Hematopoietic multipotent progenitor cell treated with erythropoietin and hydrocortisone succinate and interleukin-3 and kit ligand, for 6 days (in vitro differentiated cells): ENCODE measurements around the gene CACNA1B.

Source experiments
- DNase-seq: peaks from one replicate; pipeline ENCODE4 v3.0.0-alpha.2; 2015

Gene CACNA1B

DNA sequence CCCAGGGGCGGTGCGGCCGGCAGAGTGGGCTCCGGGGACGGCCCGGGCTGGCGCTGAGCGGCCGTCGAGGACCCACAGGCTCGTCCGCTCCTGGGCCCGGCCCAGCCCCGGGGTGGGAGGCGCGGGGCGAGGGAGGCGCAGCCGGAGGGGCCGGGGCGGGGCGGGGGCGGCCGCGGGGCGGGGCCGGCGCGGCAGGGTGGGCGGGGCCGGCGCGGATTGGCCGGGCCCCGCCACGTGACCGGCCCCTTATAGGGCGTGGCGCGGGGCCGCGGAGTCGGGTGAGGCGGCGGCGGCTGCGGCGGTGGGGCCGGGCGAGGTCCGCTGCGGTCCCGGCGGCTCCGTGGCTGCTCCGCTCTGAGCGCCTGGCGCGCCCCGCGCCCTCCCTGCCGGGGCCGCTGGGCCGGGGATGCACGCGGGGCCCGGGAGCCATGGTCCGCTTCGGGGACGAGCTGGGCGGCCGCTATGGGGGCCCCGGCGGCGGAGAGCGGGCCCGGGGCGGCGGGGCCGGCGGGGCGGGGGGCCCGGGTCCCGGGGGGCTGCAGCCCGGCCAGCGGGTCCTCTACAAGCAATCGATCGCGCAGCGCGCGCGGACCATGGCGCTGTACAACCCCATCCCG, at the start of gene CACNA1B:
Gene CACNA1B, plus strand, starts transcription at position 277 of the 617 bp plus-strand sequence. Its CDS starts 152 bp downstream, at position 429.
- peak; percentile 30 for DNase-seq

DNA sequence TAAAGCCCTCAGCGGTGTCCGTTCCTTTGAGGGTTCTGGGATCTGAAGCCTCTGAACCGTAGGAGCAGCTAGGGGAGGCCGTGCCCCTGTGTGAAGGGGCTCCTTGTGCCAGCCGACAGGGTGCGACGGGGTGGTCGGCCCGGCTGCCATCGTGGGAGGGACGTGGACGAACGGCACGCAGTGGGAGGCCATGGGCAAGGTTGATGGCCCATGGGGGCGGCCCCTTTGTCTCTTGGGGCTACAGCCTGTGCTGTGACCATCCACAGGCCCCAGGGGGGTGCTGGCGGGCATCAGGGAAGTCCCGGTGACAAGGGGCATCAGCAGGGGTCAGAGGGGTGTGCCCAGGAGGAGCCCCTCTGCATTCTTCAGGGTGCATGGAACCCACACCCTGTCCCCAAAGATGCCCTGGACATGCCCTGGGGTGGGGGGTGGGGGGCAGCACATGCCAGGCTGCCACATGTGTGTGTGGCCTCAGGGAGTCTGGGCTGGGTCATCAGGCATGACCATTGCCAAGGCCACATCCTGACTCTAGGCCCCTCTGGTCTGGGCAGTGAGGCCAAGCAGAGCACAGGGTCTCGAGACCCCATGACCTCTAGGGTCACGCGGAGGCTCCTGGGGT, 49.6 kb upstream of the CACNA1B start:
- DNase-seq, result no peak

DNA sequence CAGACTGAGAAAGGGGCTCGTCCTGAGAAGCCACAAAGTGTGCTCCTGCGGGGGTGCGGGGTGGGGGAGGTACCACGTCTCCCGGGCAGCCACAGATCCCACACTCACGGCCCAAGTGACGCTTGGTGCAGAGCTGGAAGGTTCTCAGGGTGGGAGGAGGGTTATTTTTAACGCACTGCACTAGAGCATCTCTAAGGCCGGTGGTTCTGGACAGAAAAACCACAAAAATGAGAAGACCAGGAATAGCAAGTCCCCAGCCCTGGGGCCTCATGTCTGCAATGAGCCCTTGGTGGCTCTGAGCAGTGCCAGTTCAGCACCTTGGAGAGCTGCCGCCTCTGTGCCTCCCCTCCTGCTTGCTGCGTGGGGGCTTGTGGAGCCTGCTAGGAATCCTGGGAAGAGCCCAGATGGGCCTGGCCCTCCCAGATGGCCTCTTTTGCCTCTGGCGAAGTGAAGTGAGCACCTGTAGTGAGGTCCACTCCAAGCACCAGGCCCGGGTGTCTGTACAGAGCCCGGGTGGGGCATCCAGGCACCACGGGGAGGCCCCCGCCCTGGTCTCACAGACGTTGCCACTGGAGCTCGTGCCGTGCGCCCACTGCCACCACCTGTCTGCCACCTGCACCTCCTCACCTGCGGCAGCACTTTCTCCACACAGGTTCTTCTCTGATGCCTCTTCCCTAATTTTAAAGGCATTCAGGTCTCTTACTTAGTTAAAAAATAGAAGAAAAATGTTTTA, 48.9 kb upstream of the CACNA1B start:
- DNase-seq, result peak; percentile 64

DNA sequence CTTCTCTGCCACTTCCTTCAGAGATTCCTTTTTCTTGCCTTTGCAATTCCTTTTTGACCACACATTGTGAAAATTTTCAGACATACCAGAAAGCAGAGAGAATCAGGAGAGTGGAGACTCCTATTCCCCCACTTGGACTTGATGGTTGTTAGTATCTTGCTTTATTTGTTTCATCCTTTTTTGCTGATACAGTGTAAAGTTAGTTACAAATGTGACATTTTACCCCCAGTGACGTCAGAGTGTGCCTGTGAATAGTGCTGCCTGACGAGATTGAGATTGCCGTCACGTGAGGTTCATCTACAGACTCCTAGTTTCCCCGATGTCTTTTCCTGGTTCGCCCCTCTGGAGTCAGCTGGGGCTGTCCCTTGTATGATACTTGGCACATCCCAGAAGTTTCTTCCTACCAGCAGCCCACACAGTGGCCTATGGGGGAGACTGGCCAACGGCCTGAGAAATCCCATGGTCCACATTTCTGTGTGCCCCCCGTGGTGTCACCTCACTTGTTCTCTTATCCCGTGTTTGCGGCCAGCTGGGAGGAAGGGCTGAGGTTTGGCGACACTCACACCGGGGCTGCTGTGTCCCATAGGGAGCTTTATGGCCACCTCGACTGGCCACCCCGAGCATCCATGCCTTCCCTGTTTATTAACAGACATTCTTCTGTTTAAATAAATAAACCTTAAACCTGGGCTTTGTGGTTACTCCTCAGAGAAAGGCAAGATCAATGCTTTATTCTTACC, 48.2 kb upstream of the CACNA1B start:
- no peak for DNase-seq

DNA sequence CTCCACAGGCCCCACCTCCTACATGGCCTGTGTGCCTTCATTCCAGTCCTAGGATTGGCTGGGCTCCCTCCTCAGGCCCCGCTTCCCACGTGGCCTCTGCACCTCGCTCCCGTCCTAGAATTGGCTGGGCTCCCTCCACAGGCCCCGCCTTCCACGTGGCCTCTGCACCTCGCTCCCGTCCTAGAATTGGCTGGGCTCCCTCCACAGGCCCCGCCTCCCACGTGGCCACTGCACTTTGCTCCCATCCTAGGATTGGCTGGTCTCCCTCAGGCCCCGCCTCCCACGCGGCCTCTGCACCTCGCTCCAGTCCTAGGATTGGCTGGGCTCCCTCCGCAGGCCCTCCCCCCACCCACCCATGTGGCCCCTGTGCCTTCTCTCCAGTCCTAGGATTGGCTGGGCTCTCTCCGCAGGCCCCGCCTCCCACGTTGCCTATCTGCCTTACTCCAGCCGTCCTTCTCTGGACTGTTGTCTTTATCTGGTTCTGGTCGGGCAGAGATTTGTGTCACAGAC, 45.3 kb upstream of the CACNA1B start:
- DNase-seq, result peak; percentile 49

DNA sequence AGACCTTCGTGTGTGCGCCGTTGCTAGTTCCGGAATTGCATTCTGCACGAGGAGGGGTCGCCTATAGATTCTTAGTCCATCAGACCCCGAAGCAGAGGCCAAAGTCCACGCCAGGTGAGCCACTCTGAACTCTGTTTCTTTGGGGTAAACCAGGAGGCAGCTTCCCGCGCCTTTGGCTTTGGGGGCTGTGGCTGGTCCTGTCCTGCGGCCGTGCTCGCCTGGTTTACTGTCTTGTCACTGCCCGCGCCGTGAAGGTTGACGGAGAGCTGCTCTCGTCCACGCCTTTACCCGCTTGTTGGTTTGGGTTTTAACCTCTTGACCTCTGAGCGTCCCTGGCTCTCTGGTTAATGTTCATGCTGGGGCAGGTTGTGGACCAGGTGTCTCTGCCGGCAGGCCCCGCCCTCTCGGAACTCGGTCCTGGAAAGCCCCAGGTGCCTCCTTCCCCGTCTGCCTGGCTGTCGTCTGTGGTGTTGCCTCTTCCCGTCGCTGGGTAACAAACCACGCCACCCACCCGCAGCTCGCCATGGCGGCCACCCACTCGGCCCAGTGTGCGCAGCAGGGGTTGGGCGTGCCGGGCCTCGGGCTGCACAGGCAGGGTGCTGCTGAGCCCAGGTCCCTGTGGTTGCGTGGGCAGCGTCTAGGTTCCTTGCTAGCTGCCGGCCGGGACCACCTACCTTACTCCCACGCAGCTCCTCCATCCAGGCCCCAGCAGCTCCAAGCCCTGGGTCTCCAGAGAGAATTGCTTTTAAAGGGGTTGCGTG, 44.6 kb upstream of the CACNA1B start:
- no peak for DNase-seq

DNA sequence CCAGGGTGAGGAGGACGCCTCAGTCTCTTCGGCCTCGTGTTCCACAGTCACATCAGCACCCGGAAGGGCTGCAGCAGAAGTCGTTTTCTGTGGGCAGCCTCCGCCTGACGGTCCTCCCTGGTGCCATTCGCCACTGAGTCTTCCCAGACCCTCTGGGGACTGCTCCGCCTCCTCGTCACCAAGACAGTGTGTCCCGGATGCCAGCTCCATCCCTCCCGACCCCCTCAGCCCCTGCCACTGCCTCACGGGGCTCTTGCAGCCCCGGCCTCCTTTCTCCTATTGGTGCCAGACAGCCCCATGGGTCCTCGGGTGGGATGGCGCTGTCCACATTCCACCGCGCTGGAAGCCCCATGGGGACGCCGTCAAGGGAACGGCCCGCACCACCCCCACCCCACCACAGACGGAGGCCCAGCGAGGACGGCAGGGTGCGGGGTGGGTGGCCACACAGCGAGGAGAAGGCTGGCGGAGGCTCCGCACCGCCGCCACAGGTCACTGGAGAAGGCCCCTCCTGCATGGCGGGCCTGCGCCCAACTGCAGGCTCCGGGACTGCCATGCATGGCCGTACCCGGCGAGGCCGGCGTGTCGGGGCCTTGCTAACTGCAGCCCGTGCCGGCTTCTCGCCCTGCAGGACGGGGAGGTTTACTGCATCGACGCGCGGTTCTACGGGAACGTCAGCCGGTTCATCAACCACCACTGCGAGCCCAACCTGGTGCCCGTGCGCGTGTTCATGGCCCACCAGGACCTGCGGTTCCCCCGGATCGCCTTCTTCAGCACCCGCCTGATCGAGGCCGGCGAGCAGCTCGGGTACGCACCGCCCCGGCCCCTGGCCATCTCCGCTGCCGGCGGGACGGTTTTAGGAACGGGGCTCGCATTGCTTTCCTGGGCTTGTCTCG, 43.6 kb upstream of the CACNA1B start:
- DNase-seq, result no peak

DNA sequence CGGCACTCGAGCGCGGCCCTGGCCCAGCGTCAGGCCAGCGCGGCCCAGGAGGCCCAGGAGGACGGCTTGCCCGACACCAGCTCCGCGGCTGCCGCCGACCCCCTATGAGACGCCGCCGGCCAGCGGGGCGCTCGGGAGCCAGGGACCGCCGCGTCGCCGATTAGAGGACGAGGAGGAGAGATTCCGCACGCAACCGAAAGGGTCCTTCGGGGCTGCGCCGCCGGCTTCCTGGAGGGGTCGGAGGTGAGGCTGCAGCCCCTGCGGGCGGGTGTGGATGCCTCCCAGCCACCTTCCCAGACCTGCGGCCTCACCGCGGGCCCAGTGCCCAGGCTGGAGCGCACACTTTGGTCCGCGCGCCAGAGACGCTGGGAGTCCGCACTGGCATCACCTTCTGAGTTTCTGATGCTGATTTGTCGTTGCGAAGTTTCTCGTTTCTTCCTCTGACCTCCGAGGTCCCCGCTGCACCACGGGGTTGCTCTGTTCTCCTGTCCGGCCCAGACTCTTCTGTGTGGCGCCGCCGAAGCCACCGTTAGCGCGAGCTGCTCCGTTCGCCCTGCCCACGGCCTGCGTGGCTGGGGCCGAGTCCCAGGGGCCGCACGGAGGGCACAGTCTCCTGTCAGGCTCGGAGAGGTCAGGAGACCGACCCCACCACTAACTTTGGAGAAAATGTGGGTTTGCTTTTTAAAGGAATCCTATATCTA, 42.6 kb upstream of the CACNA1B start:
- DNase-seq, result no peak

DNA sequence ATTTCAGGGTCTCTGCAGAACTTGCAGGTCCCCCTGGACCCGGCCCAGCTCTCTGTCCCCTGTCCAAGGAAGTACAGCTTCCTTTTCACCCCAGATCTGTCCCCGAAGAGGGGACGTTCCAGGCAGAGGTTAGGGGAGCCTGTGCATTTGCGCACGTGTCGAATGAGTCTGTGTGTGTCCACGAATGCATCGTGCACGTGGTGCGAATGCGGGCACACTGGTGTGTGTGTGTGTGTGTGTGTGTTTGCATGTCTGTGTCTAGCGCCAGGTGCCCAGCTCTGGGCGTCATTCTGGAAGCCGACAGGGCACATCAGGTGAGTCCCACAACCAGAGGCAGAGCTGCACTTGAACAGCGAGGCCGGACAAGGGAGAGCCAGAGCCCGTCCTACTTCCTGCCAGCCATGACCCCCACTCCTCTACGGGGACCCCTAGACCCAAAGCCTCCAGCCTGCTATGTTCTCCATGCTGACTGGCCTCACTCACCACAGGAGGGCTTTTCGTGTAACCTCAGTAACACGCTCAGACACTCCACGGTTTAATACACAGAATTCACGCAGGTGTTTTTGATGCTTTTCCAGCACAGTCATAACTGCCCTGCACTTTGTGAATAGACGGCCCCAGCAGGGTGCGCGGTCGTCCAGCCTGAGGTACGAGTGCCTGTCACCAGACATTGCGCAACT, 41.3 kb upstream of the CACNA1B start:
- no peak for DNase-seq

DNA sequence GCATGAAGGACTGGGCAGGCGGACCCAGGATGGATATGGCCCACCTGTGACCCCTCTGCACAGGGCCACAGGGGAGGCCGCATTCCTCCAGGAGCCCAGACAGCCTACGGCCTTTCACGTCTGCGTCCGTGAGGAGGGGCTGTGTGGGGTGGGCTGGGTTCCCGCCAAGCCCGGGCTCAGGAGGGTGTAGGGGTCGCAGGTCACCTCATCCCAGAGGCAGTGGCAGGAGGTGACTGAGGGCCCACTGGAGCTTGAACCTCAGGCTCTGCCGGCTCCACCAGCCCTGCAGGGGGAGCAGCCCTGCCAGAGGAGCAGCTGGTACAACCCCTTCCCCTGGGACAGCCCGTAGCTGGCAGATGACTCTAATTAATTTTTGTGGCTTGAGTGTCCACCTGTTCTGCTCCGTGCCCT, 40.7 kb upstream of the CACNA1B start:
- no peak for DNase-seq

DNA sequence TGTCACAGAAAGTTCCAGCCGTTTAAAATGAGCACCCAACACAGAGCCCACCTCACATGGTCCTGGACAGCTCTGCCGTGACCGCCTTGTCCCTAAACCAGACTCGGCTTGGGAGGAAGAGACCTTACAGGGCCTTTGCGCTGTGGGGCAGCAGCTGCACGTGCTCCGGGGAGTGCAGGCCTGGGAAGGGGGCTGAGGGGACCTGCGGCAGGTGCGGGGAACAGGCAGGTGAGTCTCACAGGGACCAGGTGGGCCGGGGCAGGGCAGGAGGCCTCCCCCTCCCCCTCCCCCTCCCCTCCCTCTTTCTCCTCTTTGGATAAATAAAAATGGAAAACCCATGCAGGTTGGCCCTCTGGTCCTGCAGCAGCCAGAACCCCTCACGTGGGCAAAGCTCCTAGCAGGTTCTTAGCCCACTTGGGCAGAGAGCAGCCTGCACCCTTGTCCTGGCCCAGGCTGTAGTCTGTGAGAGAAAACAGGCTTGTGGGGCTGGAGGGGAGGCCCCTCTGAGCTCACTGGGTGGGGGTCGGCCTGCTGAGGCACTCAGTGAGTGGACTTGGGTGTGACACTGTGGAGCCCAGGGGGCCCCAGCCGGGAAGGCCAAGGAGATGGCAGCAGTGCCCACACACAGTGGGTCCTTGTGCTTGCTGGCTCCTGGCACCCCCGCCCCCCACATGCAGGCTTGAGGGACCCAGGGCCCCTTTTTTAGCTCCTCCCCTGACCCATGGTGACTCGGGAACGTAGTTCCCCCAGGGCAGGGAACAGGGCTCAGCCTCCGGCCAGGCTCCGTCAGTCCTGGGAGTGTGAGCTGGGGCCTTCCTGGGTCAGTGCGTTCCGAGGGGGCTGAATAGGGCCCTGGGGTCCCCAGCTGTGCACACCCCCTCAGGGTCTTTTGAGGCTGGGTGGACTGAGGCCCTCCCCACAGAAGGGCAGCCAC, 40.0 kb upstream of the CACNA1B start:
- DNase-seq, result no peak

DNA sequence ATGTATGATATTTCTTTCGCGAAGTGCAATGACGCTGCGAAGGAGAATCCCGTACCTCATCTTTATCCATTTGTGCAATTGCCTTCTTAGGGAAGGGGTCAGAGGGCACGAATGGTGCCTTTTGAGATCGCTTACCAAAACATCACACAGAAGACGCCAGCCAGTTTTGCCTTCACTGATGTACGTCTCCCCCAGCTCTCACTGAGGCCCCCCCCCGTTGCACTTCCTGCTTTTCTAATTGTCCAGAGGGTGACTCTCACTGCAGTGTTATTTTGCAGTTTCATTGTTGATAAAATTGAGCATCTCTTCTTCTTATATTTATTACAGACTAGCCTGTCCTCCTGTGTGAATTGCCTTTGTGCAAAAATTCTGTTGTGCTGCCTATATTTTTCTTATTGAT, 39.0 kb upstream of the CACNA1B start:
- DNase-seq, result no peak

DNA sequence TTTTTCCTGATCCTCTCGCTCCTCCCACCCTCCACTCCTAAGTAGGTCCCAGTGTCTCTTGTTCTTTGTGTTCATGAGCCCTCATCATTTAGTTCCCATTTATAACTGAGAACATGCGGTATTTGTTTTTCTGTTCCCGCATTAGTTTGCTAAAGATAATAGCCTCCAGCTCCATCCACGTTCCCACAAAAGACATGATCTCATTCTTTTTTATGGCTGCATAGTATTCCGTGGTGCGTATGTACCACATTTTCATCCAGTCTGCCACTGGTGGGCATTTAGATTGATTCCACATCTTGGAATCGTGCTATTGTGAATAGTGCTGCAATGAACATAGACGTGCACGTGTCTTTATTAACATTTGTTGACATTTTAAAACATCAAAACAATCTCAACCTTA, 34.2 kb upstream of the CACNA1B start:
- DNase-seq, result no peak

DNA sequence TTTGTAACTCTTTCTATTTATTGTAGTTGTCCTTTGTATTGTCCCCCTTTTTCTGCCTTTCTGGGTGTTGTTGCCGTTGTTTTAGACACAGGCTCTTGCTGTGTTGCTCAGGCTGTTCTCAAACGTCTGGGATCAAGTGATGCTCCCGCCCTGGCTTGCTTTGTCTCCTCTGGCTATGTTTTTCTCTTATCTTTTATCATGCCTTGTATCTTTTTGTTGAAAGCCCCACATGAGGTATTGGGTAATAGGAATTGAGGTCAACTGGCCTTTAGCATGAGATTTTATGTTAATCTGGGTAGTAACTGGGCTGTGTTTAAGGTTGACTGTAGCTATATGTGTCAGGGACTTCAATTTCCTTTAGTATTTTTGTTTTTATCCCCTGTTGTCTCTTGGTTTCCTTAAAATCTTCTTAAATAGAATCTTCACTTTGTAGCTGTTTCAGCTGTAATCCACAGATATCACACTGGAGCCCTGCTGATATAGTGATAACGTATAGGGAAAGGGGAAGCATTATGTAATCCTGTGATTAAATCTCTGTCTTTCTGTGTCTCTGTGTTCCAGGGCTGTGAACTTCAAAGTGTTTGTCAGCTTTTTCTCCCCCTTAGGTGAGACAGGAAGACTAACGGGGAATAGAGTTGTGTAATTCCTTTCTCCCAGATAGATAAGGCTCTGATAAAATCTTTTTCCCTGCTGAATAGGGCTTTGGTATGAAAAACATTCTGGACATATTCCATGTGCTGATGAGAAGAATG, 25.9 kb upstream of the CACNA1B start:
- peak; percentile 52 for DNase-seq

DNA sequence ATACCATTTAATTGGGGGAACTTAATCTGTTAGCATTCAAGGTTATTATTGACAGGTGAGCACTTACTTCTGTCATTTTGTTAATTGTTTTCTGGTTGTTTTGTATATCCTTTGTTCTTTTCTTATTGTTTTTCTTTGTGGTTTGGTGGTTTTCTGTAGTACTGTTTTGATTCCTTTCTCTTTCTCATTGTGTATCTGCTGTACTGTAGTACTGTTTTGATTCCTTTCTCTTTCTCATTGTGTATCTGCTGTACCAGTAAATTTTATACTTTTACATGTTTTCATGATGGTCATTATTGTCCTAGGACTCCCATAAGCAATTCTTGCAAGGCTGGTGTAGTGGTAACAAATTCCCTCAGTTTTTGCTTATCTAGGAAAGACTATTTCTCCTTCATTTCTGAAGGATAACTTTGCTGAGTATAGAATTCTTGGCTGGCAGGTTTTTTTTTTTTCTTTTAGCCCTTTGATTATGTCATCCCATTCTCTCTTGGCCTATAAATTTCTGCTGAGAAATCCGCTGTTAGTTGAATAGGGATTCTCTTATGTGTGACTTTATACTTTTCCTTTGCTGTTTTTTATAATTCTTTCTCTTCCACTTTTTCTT, 24.1 kb upstream of the CACNA1B start:
- DNase-seq, result no peak

DNA sequence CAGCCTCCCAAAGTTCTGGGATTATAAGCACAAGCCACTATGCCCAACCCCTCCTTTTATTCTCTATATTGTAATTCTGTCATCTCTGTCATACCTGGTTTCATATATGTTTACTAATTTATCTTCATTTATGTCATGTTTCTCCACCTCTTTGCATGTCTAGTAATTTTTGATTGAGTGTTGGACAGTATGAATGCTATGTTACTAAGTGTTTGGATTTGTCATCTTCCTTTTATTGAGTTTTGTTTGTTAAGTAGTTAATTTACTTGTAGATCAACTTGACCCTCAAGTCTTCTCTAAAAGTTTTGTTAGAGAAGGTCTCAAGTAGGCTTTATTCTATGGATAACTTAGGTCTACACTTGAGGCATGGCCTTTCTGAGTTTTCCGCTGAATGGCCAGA, 17.2 kb upstream of the CACNA1B start:
- DNase-seq, result no peak

DNA sequence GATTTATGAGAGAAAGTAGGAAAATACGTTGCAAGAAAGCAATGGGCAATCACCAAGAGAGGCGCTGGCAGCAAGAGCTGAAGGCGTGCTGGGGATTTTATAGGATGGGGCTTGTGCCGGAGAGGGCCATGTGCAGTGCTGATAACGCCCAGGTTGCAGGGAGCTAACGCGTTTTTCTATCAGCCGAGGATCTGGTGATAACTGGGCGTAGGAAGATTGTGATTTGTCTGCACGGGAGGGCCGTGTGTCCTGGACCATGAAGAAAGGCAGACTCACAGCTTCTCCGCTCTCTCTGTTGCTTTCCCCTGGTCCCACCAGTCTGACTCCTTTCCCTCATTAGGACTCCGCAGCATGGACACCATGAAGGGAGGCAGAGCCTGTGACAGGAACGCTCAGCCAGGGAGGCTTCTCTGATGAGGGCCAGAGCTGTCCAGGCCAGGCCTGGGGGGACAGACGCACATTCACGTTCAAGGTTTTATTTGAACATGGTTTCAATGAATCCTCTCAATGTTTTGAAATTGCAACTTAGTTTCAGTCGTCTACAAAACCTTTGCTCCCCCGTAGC, 11.9 kb upstream of the CACNA1B start:
- DNase-seq, result no peak
